GM20431 (cell line): ENCODE results near the gene TFR2.

Experiments used
- in situ Hi-C: fragments of 300-500 bp; cut with MseI, MboI; formaldehyde crosslinking; loops from one replicate; pipeline ENCODE4 v1.15.0; 2020; ENCODE audit warnings: low sequenced_read_pairs; ENCODE audit not compliant: unreplicated experiment

The TFR2 gene

GRCh38 chr7:100576384-100576993 is 64.9 kb downstream of the TFR2 start:
- in situ Hi-C loops: no loop called here

DNA sequence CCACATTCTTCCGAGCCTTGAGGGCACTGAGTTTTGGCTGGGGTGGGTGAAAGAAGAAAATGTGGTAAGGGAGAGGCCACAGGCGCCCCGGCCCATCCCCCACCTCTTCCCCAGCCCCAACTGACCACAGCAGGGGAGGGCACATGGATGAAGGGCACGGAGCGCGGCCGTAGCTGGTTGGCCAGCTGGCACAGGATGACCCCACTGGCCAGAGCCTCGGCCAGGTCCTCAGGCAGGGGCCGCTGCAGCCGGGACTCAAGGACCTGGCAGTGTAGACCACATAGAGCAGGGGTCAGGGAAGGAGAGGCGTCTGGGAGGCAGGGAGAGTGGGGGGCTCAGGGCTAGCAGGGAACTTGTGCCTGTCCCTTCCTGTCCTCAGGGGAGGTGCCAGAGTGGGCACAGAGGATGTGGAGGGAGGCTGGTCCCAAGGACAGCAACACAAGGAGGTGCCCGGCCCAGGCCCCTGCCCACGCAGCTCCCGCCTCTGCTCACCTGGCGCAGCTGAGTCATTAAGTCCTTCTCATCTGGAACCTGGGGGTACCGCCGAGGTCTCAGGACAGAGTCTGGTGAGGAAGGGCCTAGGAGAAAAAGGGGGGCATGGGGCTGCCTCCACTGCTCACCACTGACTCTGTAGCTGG is 65.5 kb downstream of the TFR2 start:
- in situ Hi-C loops: no loop called here

DNA sequence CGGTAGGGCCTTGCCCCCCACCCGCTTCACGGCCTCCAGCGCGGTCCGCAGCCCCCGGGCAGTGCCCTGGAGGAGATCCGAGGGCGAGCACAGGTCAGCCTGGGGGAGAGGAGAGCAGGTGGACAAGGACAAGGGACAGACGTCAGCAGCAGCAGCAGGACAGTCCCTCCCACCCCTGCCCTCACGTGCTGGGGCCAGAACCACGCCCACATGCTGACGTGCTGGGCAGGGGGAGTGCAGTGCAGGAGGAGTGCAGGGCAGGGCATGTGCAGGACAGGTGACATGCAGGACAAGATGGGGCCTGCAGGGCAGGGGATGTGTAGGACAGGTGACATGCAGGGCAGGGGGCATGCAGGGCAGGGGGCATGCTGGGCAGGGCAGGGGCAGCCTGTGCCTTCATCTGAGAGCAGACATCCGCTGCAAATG is 66.1 kb downstream of the TFR2 start:
- in situ Hi-C loops: no loop called here

DNA sequence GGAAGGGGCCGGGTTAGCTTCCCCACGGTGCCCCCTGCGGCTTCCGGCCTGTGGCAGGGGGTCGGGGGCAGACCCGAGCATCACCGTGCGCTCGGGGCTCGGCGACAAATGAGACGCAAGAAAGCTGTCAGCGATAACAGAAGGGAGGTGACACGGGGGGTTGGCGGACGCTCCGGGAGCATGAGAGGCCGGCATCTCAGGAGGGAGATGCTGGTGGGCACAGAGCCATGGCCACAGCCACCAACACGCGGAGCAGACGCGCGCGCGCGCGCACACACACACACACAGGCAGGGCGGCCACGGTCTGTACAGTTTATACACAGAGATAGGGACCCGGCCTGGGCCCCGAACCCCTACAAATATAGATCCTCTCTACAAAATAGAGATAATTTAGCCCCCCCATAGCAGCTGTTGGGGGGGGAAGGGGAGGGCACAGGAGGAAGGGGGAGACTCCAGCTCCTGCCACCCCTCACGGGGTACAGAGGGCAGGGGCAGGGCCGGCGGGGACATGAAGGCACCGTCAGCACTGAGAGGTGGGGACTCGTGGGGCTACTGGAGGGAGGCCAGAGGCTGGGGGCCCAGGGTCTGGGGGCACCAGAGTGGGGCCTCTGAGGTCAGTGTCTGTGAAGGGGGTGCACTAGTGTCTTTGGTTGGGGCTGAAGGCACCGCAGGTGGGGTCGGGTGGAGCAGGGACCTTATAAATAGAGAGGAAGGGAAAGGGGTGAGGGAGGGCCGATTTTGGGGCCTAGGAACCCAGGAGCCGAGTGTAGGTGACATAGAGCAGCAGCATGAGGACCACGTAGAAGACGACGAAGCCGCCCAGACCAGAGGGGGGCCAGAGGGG is 66.8 kb downstream of the TFR2 start:
- in situ Hi-C loops: no loop called here

- in situ Hi-C loops: no loop called here
These were observed 67.5 kb downstream of the TFR2 start, which contains the start of gene SAP25 for GRCh38 chr7:100573691-100574361. TSS of gene SAP25 (minus strand) at chr7:100573900. CDS start at chr7:100573742, 158 bp downstream.

DNA sequence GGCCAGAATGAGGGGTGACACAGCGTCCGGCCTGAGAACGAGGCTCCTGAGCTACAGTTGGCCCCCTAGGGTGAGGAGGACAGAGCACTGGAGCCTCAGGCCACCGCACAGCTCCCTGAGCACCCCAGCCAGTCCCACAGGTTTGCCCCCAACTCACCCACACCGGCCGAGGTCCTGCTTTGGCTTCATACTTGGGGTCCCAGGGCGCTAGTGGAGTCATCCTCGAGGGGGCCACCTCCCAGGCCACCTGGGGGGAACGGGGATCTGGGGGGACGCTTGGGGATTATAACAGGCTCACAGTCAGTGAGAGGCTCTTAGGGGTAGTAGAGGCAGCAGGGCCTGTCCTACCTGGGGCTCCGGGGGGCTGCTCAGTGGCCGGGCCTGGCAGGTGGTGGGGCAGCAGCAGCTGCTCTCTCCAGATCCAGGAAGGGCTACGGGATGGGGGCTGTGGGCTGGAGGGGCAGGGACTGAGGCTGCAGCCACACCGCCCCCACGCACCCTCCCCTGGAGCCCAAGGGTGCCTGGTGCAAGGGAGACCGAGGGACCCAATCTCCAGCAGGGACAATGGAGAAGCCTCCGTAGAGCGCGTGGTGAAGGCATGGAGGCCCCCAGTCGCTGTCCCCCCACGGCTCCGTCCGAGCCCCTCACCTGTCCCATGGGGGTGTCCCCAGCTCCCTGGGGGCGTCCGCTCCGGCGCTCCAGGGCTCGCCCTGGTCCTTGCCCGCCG is 68.2 kb downstream of the TFR2 start:
- in situ Hi-C loops: no loop called here

DNA sequence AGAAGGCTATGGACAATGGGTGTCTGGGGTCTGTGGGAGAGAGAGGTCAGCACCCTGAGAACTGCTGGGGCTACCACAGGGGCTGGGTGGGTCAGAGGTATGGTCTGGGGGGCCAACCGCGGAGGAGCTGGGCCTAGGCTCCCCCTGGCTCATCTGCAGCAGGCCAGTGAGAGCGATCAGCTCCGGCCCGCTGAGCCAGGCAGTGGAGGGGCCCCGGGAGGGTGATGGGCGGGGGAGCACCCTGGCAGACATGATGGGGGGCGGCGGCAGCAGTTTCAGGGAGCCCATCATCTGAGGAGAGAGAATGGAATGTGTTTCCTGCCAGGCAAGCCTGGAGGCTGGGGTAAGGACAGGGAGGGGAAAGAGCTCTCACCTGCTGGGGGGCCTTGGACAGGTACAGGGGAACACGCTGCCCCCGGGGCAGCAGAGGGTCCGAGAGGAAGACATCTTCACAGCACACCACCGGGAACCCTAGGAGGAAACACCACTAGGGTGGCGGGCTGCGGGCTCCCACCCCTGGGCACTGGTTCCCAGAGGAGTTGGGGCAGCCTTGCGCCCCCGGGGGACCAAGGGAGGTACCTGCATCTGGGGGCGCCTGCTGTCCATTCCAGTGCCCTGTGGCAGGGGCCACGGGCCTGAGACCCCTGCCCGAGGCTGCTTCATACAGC is 68.9 kb downstream of the TFR2 start:
- in situ Hi-C loops: no loop called here

DNA sequence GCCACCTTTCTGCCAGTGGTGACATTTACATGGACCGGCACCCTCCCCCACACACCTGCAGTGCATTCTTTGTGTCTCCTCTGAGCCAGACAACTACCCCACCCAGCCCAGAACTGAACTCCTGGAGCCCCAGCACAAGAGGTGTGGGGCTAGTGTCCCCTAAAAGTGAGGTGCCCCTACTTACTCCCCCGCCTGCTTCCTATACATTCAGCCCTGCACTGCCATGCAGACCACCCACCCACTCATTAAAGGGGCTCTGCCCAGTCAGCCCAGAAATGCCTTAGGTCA is 69.6 kb downstream of the TFR2 start:
- in situ Hi-C loops: no loop called here

- in situ Hi-C loops: no loop called here
These were observed 70.2 kb downstream of the TFR2 start for GRCh38 chr7:100570954-100571828.
